Thyroid gland (tissue), 4 donors: ENCODE results near the gene STYXL1. TPM values are rescaled to one million over a fixed set of nuclear protein-coding genes. Genes with fewer than 3 reads are reported as not detected.
A peak's percentile ranks its signal among the peaks of the same experiment; 100 is the strongest.

ENCODE experiments used
- DNase-seq, 2 donors: peaks; one replicate each; pipeline ENCODE4 v3.0.0-alpha.2; 2019
- H3K27ac ChIP-seq, 3 donors: fragments of 200-600 bp; sonication (generic); 1 replicate in 2 of 3; 2 replicates in 1 of 3; pipeline ENCODE4 v1.5.1; 2016 to 2019; ENCODE audit warnings: mild to moderate bottlenecking in 1 of 3, moderate library complexity in 1 of 3
- H3K27me3 ChIP-seq: fragments of 200-600 bp; sonication (generic); one replicate; pipeline ENCODE4 v1.5.1; 2019
- H3K36me3 ChIP-seq, 2 donors: fragments of 200-600 bp; sonication (generic); one replicate each; pipeline ENCODE4 v1.5.1; 2016 to 2019
- H3K4me1 ChIP-seq, 2 donors: fragments of 200-600 bp; sonication (generic); one replicate each; pipeline ENCODE4 v1.5.1; 2017 to 2019
- H3K4me3 ChIP-seq, 3 donors: fragments of 200-600 bp; sonication (generic); replicated peaks in 1 of 3; 1 replicate in 2 of 3; 2 replicates in 1 of 3; pipeline ENCODE4 v1.5.1; 2016; ENCODE audit warnings: mild to moderate bottlenecking in 1 of 3
- H3K9me3 ChIP-seq: fragments of 200-600 bp; sonication (generic); one replicate; pipeline ENCODE4 v1.5.1; 2017
- POLR2A ChIP-seq, 2 donors: fragments of 450-650 bp; IDR thresholded peaks; one replicate each; pipeline ENCODE4 v1.6.1; 2017; ENCODE audit warnings: antibody characterized with exemption in 2 of 2, mild to moderate bottlenecking in 2 of 2, moderate library complexity in 1 of 2
- WGBS, 2 donors: methylation state at CpG; one replicate each; pipeline ENCODE4 v1.1.5; 2017; 5-methylcytosine and 5-hydroxymethylcytosine counted together
- intact Hi-C: fragments of 100-400 bp; cut with DNase I; formaldehyde crosslinking; loops from one replicate; pipeline ENCODE4 v1.15.1; 2023
- total RNA-seq, 4 donors: library from RNA; depleted of rRNA; stranded (reverse); fragments of >200 nt; gene quantifications; one replicate each; pipeline ENCODE4 v1.2.3, GENCODE V29; 2016
- TF ChIP-seq, protein P1 (sequence below), 6 experiments: fragments of 200-600 bp in 3 of 6; fragments of 450-650 bp in 3 of 6; sonication (generic) in 3 of 6; IDR thresholded peaks; one replicate each; pipeline ENCODE4 v1.5.1; 2016 to 2019; ENCODE audit warnings: antibody characterized with exemption in 6 of 6, mild to moderate bottlenecking in 2 of 6, inconsistent platforms in 1 of 6, moderate library complexity in 1 of 6

The STYXL1 gene
- total RNA-seq, 4 donors from 2014 or later = 14.5 to 53.7 (median 29.1) TPM

DNA sequence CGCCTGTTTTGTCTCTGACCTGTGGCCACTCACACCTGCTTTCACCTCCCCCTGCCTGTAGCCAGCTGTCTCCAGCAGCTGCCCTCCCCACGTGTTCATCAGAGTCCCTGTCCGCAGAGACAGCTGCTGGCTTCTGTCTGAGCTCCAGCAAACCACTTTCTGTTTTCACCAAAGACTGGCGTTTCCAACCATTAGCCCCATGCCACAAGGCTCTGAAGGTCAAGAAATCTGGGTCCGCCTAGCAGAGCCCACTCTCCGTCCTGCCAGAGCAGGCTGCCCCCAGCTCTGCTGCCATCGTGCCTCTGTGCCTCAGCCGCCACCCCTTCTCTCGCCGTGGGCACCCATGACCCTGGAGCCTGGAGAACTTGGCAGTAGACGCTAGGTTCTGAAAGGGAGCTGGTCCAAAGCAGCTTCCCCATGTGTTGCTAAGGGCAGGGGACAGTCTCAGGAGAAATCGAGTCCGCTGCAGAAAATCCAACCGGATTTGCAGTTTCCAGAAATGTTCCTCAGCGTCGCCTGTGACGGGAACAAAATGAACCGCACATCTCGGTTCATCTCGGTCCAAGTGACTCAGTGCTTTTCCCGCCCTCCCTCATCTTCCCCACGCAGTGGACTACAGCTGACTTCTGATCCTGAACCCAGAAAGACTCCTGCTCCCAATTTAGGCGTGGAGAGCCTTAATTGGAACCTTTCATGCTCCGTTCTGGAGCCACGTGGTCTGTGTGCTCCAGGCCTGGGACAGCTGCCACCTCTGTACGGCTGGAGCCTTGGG lies 81.4 kb downstream of the STYXL1 start:
- peak in 1 of 2 donors; percentile 21 for DNase-seq
- WGBS, 2 donors = 76 to 80% methylated on average over 22 to 26 of the region's 26 CpGs
- TF ChIP-seq, protein P1, sequence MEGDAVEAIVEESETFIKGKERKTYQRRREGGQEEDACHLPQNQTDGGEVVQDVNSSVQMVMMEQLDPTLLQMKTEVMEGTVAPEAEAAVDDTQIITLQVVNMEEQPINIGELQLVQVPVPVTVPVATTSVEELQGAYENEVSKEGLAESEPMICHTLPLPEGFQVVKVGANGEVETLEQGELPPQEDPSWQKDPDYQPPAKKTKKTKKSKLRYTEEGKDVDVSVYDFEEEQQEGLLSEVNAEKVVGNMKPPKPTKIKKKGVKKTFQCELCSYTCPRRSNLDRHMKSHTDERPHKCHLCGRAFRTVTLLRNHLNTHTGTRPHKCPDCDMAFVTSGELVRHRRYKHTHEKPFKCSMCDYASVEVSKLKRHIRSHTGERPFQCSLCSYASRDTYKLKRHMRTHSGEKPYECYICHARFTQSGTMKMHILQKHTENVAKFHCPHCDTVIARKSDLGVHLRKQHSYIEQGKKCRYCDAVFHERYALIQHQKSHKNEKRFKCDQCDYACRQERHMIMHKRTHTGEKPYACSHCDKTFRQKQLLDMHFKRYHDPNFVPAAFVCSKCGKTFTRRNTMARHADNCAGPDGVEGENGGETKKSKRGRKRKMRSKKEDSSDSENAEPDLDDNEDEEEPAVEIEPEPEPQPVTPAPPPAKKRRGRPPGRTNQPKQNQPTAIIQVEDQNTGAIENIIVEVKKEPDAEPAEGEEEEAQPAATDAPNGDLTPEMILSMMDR (IDR thresholded peaks at IDR 0.05) = no peak
- TF ChIP-seq POLR2A (IDR thresholded peaks at IDR 0.05) = no peak
- H3K4me1 ChIP-seq = peaks cover 14 to 75% of the 10 kb centered on the region in 2 donors
- H3K27me3 ChIP-seq = no peaks in the 10 kb centered on the region
- intact Hi-C loops = no loop called here
- peak overlapping the region; percentile 6 to 71 (median 56) for H3K27ac ChIP-seq
- no peak overlapping the region for H3K4me3 ChIP-seq
- H3K36me3 ChIP-seq = peaks cover 0 to 11% of the 10 kb centered on the region in 2 donors
- H3K9me3 ChIP-seq = no peaks in the 10 kb centered on the region

- no peak for DNase-seq
- Histone ChIP-seq H3K4me1 (peaks cover 14 to 82% of the 10 kb centered on the region in 2 donors), H3K36me3 (peaks cover 0 to 11% of the 10 kb centered on the region in 2 donors), H3K27me3 (no peaks in the 10 kb centered on the region), H3K27ac (peak overlapping the region; percentile 6 to 71 (median 56)), H3K4me3 (no peak overlapping the region), H3K9me3 (no peaks in the 10 kb centered on the region)
- TF ChIP-seq POLR2A (IDR thresholded peaks at IDR 0.05) = no peak
- TF ChIP-seq, protein P1 (IDR thresholded peaks at IDR 0.05) = no peak
- intact Hi-C loops = no loop called here
- WGBS, 2 donors = 75 to 87% methylated on average over 6 to 13 of the region's 13 CpGs
Measured at GRCh38 chr7:75965617-75966016, 82.2 kb downstream of the STYXL1 start.

DNA sequence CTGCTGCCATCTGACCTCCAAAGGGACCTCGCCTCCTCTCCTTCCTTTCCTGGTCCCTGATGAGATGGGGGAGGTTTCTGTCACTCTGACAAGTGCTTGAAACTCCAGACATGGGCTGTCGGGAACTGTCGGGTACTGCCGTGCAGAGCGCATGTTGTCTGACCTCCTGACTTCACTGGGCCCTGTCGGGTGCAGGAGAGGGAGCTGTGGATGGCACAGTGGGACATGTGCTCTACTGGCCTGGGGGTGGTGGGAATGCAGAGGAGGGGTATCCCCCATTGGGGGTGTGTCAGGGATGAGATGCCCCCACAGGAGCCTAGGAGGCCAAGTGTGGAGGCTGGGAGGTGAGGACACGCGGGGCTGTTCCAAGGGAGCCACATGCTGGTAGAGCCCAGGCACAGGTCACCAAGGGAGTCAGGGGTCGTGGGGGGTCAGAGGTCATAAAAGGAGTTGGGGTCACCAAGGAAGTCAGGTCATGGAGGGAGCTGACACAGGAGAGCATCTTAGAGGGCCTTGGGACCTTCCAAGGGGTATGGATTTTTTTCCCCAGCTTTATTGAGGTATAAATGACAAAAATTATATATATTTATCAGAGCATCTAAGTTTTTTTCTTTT lies 84.3 kb downstream of the STYXL1 start:
- Histone ChIP-seq H3K4me3 (no peak overlapping the region), H3K27me3 (no peaks in the 10 kb centered on the region), H3K36me3 (peaks cover 0 to 17% of the 10 kb centered on the region in 2 donors), H3K4me1 (peaks cover 14 to 77% of the 10 kb centered on the region in 2 donors), H3K27ac (peak overlapping the region; percentile 28 to 68 (median 67)), H3K9me3 (no peaks in the 10 kb centered on the region)
- intact Hi-C loops = no loop called here
- no peak for TF ChIP-seq POLR2A (IDR thresholded peaks at IDR 0.05)
- TF ChIP-seq, protein P1 (IDR thresholded peaks at IDR 0.05) = no peak
- WGBS, 2 donors = 71 to 80% methylated on average over 9 of the region's 9 CpGs
- no peak for DNase-seq

GRCh38 chr7:75962607-75963380 lies 85.0 kb downstream of the STYXL1 start:
- H3K27ac ChIP-seq = peak overlapping the region; percentile 28 to 68 (median 67)
- no peaks in the 10 kb centered on the region for H3K9me3 ChIP-seq
- no peak for DNase-seq
- TF ChIP-seq POLR2A (IDR thresholded peaks at IDR 0.05) = no peak
- TF ChIP-seq, protein P1 (IDR thresholded peaks at IDR 0.05) = no peak
- H3K27me3 ChIP-seq = no peaks in the 10 kb centered on the region
- H3K36me3 ChIP-seq = peaks cover 0 to 17% of the 10 kb centered on the region in 2 donors
- intact Hi-C loops = no loop called here
- peaks cover 8 to 73% of the 10 kb centered on the region in 2 donors for H3K4me1 ChIP-seq
- no peak overlapping the region for H3K4me3 ChIP-seq
- 67 to 71% methylated on average over 18 of the region's 18 CpGs for WGBS, 2 donors
